ES-I3 (cell line): ENCODE measurements around the gene SEC16A.
A peak's percentile ranks its signal among the peaks of the same experiment; 100 is the strongest.

ENCODE experiments used
- H3K36me3 ChIP-seq: 2 replicates; pipeline ENCODE4 v1.6.1; 2013; ENCODE audit warnings: mild to moderate bottlenecking, low read length, control low read depth, moderate library complexity; ENCODE audit not compliant: insufficient read depth
- H3K4me1 ChIP-seq: 2 replicates; pipeline ENCODE4 v1.6.1; 2013; ENCODE audit warnings: mild to moderate bottlenecking, control low read depth, low read length; ENCODE audit not compliant: insufficient read depth
- H3K9ac ChIP-seq: 2 replicates; pipeline ENCODE4 v1.6.1; 2013; ENCODE audit warnings: low read depth, mild to moderate bottlenecking, low read length, moderate library complexity
- H3K9me3 ChIP-seq: 2 replicates; pipeline ENCODE4 v1.6.1; 2013; ENCODE audit warnings: mild to moderate bottlenecking, low read length, moderate library complexity; ENCODE audit not compliant: control insufficient read depth, insufficient read depth

Gene SEC16A

GRCh38 chr9:136401173-136401922 lies 81.5 kb downstream of the SEC16A start:
- no peaks in the 10 kb centered on the region for H3K9me3 ChIP-seq
- peaks cover 24% of the 10 kb centered on the region for H3K36me3 ChIP-seq
- no peak overlapping the region for H3K9ac ChIP-seq
- H3K4me1 ChIP-seq: no peaks in the 10 kb centered on the region

GRCh38 chr9:136400038-136400834 lies 82.6 kb downstream of the SEC16A start, which contains the start of gene SNAPC4:
Gene SNAPC4, minus strand, starts transcription at chr9:136400170. Its CDS starts 1,742 bp downstream, at chr9:136398428.
- H3K9me3 ChIP-seq: no peaks in the 10 kb centered on the region
- peaks cover 21% of the 10 kb centered on the region for H3K36me3 ChIP-seq
- H3K4me1 ChIP-seq: no peaks in the 10 kb centered on the region
- peak within 1 kb of the TSS; percentile 77 for H3K9ac ChIP-seq

- H3K9me3 ChIP-seq: no peaks in the 10 kb centered on the region
- no peaks in the 10 kb centered on the region for H3K4me1 ChIP-seq
- H3K36me3 ChIP-seq: peaks cover 15% of the 10 kb centered on the region
- H3K9ac ChIP-seq: peak overlapping the region; percentile 77
Measured at GRCh38 chr9:136399176-136400037, 83.4 kb downstream of the SEC16A start.

- Histone ChIP-seq H3K9me3 (no peaks in the 10 kb centered on the region), H3K9ac (no peak overlapping the region), H3K4me1 (no peaks in the 10 kb centered on the region), H3K36me3 (peaks cover 24% of the 10 kb centered on the region)
Measured at GRCh38 chr9:136398286-136398685, 84.6 kb downstream of the SEC16A start.

GRCh38 chr9:136397643-136398042 lies 85.2 kb downstream of the SEC16A start:
- H3K9ac ChIP-seq: no peak overlapping the region
- no peaks in the 10 kb centered on the region for H3K9me3 ChIP-seq
- peaks cover 27% of the 10 kb centered on the region for H3K36me3 ChIP-seq
- H3K4me1 ChIP-seq: no peaks in the 10 kb centered on the region

- no peaks in the 10 kb centered on the region for H3K4me1 ChIP-seq
Measured at GRCh38 chr9:136396219-136396515, 86.7 kb downstream of the SEC16A start.

GRCh38 chr9:136395345-136396218 lies 87.3 kb downstream of the SEC16A start:
- Histone ChIP-seq H3K4me1 (no peaks in the 10 kb centered on the region), H3K9ac (no peak overlapping the region), H3K36me3 (peaks cover 25% of the 10 kb centered on the region), H3K9me3 (no peaks in the 10 kb centered on the region)

More at GRCh38 chr9:136396219-136396515, 86.7 kb downstream of the SEC16A start:
- Histone ChIP-seq H3K9me3 (no peaks in the 10 kb centered on the region), H3K9ac (no peak overlapping the region), H3K36me3 (peaks cover 25% of the 10 kb centered on the region)

- no peaks in the 10 kb centered on the region for H3K4me1 ChIP-seq
- no peak overlapping the region for H3K9ac ChIP-seq
- H3K36me3 ChIP-seq: peaks cover 27% of the 10 kb centered on the region
- H3K9me3 ChIP-seq: no peaks in the 10 kb centered on the region
Measured at GRCh38 chr9:136395020-136395340, 87.9 kb downstream of the SEC16A start.

GRCh38 chr9:136394312-136395019 lies 88.4 kb downstream of the SEC16A start:
- Histone ChIP-seq H3K4me1 (no peaks in the 10 kb centered on the region), H3K9ac (no peak overlapping the region), H3K9me3 (no peaks in the 10 kb centered on the region), H3K36me3 (peaks cover 31% of the 10 kb centered on the region)

- Histone ChIP-seq H3K9ac (no peak overlapping the region), H3K9me3 (no peaks in the 10 kb centered on the region), H3K4me1 (no peaks in the 10 kb centered on the region), H3K36me3 (peaks cover 31% of the 10 kb centered on the region)
Measured at GRCh38 chr9:136393531-136393930, 89.3 kb downstream of the SEC16A start.

GRCh38 chr9:136392538-136393449 lies 90.0 kb downstream of the SEC16A start:
- no peaks in the 10 kb centered on the region for H3K4me1 ChIP-seq
- peaks cover 34% of the 10 kb centered on the region for H3K36me3 ChIP-seq
- no peaks in the 10 kb centered on the region for H3K9me3 ChIP-seq
- no peak overlapping the region for H3K9ac ChIP-seq

GRCh38 chr9:136391737-136392537 lies 90.9 kb downstream of the SEC16A start:
- Histone ChIP-seq H3K36me3 (peaks cover 37% of the 10 kb centered on the region), H3K9me3 (no peaks in the 10 kb centered on the region), H3K9ac (no peak overlapping the region), H3K4me1 (no peaks in the 10 kb centered on the region)
